Peyer's patch (tissue), 4 donors: Measurements from ENCODE around the gene XKR7.

Source experiments
- POLR2A ChIP-seq, 2 donors: fragments of 450-650 bp; IDR thresholded peaks; one replicate each; pipeline ENCODE4 v1.5.1; 2017; ENCODE audit warnings: antibody characterized with exemption in 2 of 2, mild to moderate bottlenecking in 2 of 2, moderate library complexity in 2 of 2
- TF ChIP-seq, protein P1 (sequence below), 6 experiments: fragments of 450-650 bp in 4 of 6; fragments of 200-600 bp in 2 of 6; sonication (generic) in 1 of 6; IDR thresholded peaks; one replicate each; pipeline ENCODE4 v1.5.1; 2017 to 2019; ENCODE audit warnings: antibody characterized with exemption in 6 of 6, mild to moderate bottlenecking in 3 of 6, moderate library complexity in 1 of 6

- TF ChIP-seq, protein P1, sequence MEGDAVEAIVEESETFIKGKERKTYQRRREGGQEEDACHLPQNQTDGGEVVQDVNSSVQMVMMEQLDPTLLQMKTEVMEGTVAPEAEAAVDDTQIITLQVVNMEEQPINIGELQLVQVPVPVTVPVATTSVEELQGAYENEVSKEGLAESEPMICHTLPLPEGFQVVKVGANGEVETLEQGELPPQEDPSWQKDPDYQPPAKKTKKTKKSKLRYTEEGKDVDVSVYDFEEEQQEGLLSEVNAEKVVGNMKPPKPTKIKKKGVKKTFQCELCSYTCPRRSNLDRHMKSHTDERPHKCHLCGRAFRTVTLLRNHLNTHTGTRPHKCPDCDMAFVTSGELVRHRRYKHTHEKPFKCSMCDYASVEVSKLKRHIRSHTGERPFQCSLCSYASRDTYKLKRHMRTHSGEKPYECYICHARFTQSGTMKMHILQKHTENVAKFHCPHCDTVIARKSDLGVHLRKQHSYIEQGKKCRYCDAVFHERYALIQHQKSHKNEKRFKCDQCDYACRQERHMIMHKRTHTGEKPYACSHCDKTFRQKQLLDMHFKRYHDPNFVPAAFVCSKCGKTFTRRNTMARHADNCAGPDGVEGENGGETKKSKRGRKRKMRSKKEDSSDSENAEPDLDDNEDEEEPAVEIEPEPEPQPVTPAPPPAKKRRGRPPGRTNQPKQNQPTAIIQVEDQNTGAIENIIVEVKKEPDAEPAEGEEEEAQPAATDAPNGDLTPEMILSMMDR (IDR thresholded peaks at IDR 0.05): no peak
- TF ChIP-seq POLR2A (IDR thresholded peaks at IDR 0.05): no peak
Observed at GRCh38 chr20:31919410-31920155, 48.4 kb upstream of the XKR7 start.
